Left renal cortex interstitium (tissue), 4 donors: Measurements from ENCODE around the gene MS4A6A. TPM values are rescaled to one million over a fixed set of nuclear protein-coding genes. Genes with fewer than 3 reads are reported as not detected.
A peak's percentile ranks its signal among the peaks of the same experiment; 100 is the strongest.
"Not testable (repeated sequence)": the region's sequence is repeated elsewhere in the genome, so short reads cannot be mapped to it uniquely, and the experiment has no call there.

Experiments used
- DNase-seq, 4 donors: peaks; one replicate each; pipeline ENCODE4 v3.0.0-alpha.2; 2013; ENCODE audit warnings: low read depth in 4 of 4, low spot score in 2 of 4, missing footprints in 1 of 4
- polyA plus RNA-seq, 4 donors: library from polyadenylated mRNA; unstranded; fragments of 120-200 nt; gene quantifications; one replicate each; pipeline ENCODE4 v1.2.1, GENCODE V29; 2013; ENCODE audit not compliant: insufficient read length in 4 of 4

Gene MS4A6A
- polyA plus RNA-seq, 4 donors = 10.8 to 20.2 (median 15.0) TPM

DNA sequence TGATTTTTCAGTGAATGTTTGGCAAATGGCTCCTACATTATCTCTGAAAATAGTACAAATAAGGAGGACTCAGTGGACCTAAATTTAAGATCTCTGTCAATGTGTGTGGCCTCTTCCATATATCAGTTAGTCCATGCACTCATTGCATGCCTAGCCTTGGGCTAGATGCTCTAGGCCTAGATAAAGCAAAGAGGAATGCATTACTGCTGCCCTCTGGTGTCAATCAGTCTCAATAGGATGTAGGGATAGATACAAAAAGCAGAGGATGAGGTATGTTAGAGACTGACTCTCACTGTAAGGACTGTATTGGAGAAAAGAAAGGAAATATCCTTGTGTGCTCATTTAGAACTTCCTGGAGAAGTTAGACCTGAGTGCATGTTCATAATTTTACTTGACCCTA lies 52.4 kb downstream of the MS4A6A start:
- DNase-seq = peak in 1 of 4 donors; percentile 9

DNA sequence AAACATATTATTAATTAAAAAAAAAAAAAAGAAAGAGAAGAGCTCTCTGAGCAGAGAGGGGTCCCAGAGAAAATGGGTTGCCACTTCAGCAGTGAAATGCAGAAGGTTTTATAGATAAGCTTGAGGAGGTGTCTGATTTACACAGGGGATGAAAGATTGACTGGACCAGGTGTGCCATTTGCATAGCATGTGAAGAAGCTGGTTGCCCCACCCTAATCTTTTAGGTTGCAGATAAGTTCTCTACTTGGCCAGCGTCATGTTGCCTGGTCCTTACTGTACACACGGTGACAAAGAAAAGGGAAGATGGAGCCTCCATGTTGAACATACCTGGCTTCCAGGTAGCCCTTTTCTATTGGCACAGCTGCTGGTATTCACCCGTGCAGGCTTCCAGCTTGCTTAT lies 53.0 kb downstream of the MS4A6A start:
- DNase-seq = no peak

- DNase-seq = not testable (repeated sequence)
Observed at GRCh38 chr11:60128866-60129265, 54.0 kb downstream of the MS4A6A start.

- no peak for DNase-seq
Observed at GRCh38 chr11:60128376-60128775, 54.5 kb downstream of the MS4A6A start.

- DNase-seq = no peak
Observed at GRCh38 chr11:60127311-60127811, 55.5 kb downstream of the MS4A6A start.

- DNase-seq = no peak
Observed at GRCh38 chr11:60125956-60126585, 56.8 kb downstream of the MS4A6A start.

GRCh38 chr11:60124802-60125432 lies 58.0 kb downstream of the MS4A6A start:
- DNase-seq = no peak

Other genes starting within 250 kb of the MS4A6A start
- under 1 TPM in 2 of 4 donors, not detected in 2; 0.31 to 0.33 TPM for gene OOSP1, start 244.7 kb downstream of the MS4A6A start, polyA plus RNA-seq
- gene OOSP4A, start 219.1 kb downstream of the MS4A6A start, polyA plus RNA-seq = under 1 TPM in 1 of 4 donors, not detected in 3; 0.27 TPM
- not detected for gene OOSP4B, start 165.9 kb downstream of the MS4A6A start, polyA plus RNA-seq
- gene OOSP2, start 142.7 kb downstream of the MS4A6A start, polyA plus RNA-seq = not detected
- 1 to 10 TPM in 1 of 4 donors, under 1 TPM in 3; 0.19 to 1.1 (median 0.66) TPM for gene MS4A3, start 126.4 kb downstream of the MS4A6A start, polyA plus RNA-seq
- gene MS4A2, start 94.4 kb downstream of the MS4A6A start, polyA plus RNA-seq = under 1 TPM; 0.05 to 0.11 (median 0.09) TPM
- 1 to 10 TPM in 2 of 4 donors, under 1 TPM in 2; 0.92 to 1.4 (median 1.0) TPM for gene MS4A4E, start 60.1 kb upstream of the MS4A6A start, polyA plus RNA-seq
- 1 to 10 TPM; 4.6 to 7.8 (median 6.3) TPM for gene MS4A4A, start 97.6 kb upstream of the MS4A6A start, polyA plus RNA-seq
- not detected for gene MS4A6E, start 144.2 kb upstream of the MS4A6A start, polyA plus RNA-seq
- gene MS4A7, start 195.4 kb upstream of the MS4A6A start, polyA plus RNA-seq = 10 to 100 TPM in 1 of 4 donors, 1 to 10 TPM in 3; 1.8 to 12.0 (median 4.9) TPM
- gene MS4A14, start 213.4 kb upstream of the MS4A6A start, polyA plus RNA-seq = under 1 TPM; 0.13 to 0.42 (median 0.32) TPM
- gene MS4A5, start 246.5 kb upstream of the MS4A6A start, polyA plus RNA-seq = not detected